ENCODE data around the gene JAZF1. TPM values are rescaled to one million over a fixed set of nuclear protein-coding genes. Genes with fewer than 3 reads are reported as not detected.

JAZF1 gene
- polyA plus RNA-seq, 1 donor, result 24.9 TPM

- no peak for DNase-seq
These were observed 175.3 kb downstream of the JAZF1 start for GRCh38 chr7:28005075-28005846.

- DNase-seq, result no peak
These were observed 177.2 kb downstream of the JAZF1 start for GRCh38 chr7:28003408-28003807.

GRCh38 chr7:28002638-28003037 lies 178.0 kb downstream of the JAZF1 start:
- no peak for DNase-seq

- DNase-seq, result no peak
These were observed 178.7 kb downstream of the JAZF1 start for GRCh38 chr7:28001896-28002295.

GRCh38 chr7:27999829-28000228 lies 180.8 kb downstream of the JAZF1 start:
- DNase-seq, result no peak

GRCh38 chr7:27998382-27998781 lies 182.2 kb downstream of the JAZF1 start:
- DNase-seq, result no peak

- no peak for DNase-seq
These were observed 183.3 kb downstream of the JAZF1 start for GRCh38 chr7:27997188-27997707.

GRCh38 chr7:27996141-27996540 lies 184.5 kb downstream of the JAZF1 start:
- no peak for DNase-seq

- no peak for DNase-seq
These were observed 185.4 kb downstream of the JAZF1 start for GRCh38 chr7:27995228-27995627.

- DNase-seq, result no peak
These were observed 186.0 kb downstream of the JAZF1 start for GRCh38 chr7:27994639-27995038.

GRCh38 chr7:27992755-27993493 lies 187.7 kb downstream of the JAZF1 start:
- DNase-seq, result no peak

GRCh38 chr7:27992097-27992496 lies 188.5 kb downstream of the JAZF1 start:
- DNase-seq, result no peak

GRCh38 chr7:27991006-27991528 lies 189.5 kb downstream of the JAZF1 start:
- no peak for DNase-seq

GRCh38 chr7:27976531-27976930 lies 204.1 kb downstream of the JAZF1 start:
- no peak for DNase-seq

- no peak for DNase-seq
These were observed 207.0 kb downstream of the JAZF1 start for GRCh38 chr7:27973625-27974024.

- DNase-seq, result no peak
These were observed 208.3 kb downstream of the JAZF1 start for GRCh38 chr7:27972276-27972675.

- DNase-seq, result no peak
These were observed 209.3 kb downstream of the JAZF1 start for GRCh38 chr7:27971171-27971812.

GRCh38 chr7:27970350-27970749 lies 210.2 kb downstream of the JAZF1 start:
- no peak for DNase-seq

- DNase-seq, result no peak
These were observed 211.2 kb downstream of the JAZF1 start for GRCh38 chr7:27969346-27969745.

- DNase-seq, result no peak
These were observed 213.0 kb downstream of the JAZF1 start for GRCh38 chr7:27967639-27968038.

GRCh38 chr7:27966219-27966780 lies 214.3 kb downstream of the JAZF1 start:
- DNase-seq, result no peak

- DNase-seq, result no peak
These were observed 214.9 kb downstream of the JAZF1 start for GRCh38 chr7:27965650-27966049.

GRCh38 chr7:27964820-27965219 lies 215.8 kb downstream of the JAZF1 start:
- no peak for DNase-seq
